CD4-positive, alpha-beta T cell treated with Interleukin-4 for 1 hour (primary cell): ENCODE results near the gene SNAI1.
"Not testable (repeated sequence)": the region's sequence is repeated elsewhere in the genome, so short reads cannot be mapped to it uniquely, and the experiment has no call there.

ENCODE experiments used
- DNase-seq, 2 donors: peaks; one replicate each; pipeline ENCODE4 v3.0.0-alpha.2; 2020 to 2022

The SNAI1 gene

DNA sequence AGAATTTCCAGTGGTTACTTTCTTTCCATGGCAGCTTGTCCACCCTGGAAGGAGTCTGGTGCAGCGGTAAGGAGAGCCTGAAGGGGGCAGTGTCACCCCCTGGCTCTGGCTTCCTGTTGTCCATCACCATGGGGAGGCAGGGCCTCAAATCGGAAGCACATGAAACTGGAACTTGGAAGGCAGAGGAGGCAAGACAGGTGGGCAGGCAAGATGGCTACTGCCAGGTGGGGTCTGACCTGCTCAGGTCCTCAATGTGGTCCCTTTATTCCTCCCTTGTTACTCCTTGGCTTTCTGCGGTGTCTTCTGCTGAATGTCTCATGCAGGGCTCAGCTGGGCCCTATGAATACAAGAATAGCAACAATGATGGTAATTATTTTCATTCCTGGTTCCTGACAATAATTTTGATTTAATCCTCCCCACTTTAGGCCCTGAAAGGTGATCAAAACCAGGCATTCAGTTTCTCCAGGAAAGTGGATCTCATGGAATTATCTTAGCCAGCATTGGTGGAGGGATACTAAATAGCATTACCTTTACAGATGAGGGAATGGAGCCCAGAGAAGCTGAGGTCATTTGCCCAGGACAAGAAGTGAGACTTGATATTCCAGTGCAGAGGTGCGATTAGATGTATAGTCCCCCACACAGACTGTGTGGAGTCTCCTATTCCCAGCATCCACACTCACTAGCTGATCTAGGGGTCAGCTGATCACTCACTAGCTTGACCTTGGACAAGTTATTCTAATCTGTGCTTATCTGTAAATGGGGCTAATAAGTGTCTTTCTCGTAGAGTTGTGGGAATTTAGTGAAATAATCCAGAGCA is 17.6 kb upstream of the SNAI1 start:
- DNase-seq, result peak in 1 of 2 donors; percentile 12

DNA sequence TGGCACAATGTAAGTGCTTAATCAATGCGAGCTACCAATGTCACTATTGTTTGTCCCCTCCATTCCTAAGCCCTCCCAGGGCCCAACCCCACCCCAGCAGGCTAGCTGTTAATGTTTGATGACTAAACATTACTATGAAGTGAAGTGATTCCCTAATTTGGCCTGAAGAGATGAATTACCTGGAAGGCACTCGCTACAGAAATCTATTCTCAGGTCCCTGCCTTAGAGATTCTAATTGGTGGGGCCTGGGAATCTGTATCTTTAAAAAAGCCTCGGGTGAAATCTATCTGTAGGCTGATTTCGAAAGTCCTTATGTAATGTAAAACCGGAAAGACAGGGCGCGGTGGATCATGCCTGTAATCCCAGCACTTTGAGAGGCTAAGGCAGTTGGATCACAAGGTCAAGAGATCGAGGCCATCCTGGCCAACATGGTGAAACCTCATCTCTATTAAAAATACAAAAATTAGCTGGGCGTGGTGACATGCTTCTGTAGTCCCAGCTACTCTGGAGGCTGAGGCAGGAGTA is 16.9 kb upstream of the SNAI1 start:
- DNase-seq, result no peak

DNA sequence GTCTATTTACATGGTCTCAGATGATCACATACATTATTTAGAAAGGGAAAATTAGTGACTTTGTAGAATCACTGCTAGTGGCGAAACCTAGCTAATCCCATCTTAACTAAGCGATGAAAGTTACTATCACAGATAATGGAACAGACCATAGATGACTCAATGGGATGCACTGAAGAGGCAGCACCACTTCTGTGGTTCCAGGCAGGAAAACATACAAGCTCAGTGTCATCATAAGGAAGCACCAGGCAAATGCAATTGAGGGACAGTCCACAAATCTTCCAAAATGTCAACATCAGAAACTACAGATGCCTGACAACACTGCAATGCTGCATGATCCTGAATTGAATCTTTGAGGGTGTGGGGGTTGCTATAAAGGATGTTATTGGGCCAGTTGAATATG is 15.9 kb upstream of the SNAI1 start:
- no peak for DNase-seq

DNA sequence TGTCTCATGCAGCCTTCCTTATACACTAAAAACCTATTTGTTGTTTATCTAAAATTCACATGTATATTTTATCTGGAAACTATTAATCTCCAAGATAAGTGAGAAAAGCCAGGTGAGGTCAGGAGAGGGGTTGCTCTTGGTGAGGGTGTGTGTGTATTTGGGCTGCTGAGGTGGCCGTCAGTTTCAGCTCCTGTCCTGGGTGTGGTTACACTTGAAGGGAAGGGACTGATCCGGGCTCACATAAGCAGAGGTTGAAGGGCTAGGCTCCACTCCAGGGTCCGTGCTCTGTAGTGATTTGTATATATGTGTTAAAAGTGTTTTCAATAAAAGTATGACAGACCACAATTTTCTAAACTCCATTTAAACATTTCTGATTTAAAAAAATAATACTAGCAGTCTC is 13.5 kb upstream of the SNAI1 start:
- no peak for DNase-seq

DNA sequence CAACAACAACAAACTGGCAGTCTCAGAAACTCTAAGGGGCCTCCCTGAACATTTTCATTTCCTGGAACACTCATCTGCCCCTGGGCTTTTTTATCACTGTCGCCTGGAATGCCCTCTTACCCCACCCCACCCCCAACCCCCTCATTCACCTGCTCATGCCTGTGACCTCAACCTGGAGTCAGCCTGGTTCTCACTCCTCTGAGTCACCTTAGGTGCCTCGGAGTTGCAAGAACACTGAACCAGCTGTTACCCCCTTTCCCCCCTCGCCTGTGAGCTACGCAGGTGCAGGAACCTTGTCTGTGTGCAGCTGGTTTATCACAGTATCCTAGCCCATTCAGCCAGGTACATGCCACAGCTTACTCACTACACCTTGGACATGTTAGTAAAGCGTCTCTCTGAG is 12.8 kb upstream of the SNAI1 start:
- no peak for DNase-seq

DNA sequence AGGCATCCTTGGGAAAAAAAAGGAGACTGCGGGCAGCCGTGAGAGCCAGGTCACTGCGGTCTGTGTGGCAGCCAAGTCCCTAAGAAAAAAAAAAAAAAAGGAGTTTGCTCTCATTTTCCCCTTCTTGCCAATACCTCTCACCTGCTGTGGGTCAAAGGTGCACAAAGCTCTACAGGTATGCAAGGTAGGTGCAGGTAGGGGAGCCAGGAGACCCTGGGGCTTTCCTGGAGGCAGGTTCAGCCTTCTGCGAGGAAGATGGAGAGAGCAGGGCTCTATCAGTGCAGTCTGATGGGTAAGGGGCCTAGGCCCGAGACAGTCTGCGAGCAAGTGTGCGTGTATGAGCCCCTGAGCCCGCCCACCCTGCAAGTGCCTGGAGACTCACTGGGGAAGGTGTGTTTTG is 12.3 kb upstream of the SNAI1 start:
- DNase-seq, result no peak

DNA sequence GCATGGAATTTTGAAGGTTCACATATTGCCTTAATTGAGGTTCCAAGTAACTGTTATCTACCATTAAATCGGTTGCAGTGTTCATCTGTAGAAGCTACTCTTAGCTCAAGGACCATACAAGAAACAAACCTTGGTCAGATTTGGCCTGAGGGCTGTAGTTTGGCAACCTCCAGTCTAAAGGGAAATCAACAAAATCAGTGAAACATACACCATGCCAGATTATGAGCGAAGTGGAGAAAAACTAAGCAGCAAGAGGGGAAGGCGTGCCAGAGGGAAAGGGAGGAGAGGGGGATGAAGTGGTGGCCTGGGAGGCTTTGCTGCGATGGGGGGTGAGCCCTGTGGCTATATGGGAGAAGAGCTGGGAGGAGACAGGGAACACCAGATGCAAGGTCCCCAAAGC is 8.8 kb upstream of the SNAI1 start:
- no peak for DNase-seq

DNA sequence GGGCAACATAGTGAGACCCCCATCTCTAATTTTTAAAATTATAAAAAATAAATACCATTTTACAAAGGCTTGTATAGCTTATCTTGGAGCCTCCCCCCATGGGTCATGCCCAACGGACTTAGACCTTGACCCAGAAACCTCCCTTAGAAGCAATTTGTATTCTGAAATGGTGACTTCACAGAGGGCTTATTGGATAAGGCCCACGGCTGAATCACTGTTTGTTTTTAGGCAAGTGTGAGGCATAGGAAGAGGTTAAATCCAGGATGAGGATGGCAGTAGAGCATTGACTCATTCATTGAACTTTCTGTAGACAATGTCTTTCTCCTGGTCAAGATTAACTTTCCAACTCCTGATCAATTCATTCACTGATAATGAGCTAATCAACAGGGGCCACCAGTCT is 6.2 kb upstream of the SNAI1 start:
- DNase-seq, result no peak

DNA sequence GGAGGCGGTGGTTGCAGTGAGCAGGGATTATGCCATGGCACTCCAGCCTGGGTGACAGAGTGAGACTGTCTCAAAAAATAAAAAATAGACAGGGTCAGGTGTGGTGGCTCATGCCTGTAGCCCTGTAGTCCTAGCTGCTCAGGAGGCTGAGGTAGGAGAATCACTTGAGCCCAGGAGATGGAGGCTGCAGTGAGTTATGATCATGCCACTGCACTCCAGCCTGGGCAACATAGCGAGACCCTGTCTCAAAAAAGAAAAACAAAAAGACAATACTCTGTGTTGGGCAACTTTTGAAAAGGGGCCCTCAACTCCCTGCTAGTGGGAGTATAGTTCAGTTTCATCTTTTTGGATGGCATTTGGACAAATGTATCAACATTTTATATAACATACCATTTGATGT is 5.0 kb upstream of the SNAI1 start:
- DNase-seq, result not testable (repeated sequence)

DNA sequence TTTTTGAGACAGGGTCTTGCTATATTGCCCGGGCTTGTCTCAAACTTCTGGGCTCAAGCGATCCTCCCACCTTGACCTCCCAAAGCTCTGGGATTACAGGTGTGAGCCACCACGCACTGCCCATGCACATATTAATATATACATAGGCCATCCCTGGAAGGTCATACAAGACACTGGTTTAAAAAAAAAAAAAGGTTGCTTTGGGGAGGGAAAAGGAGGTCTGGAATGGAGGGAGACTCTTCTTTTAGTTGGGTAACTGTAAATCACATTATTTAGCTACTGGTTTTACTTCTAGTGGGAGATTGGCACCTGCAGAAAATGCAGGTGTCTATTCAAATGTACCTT is 4.1 kb upstream of the SNAI1 start:
- no peak for DNase-seq

DNA sequence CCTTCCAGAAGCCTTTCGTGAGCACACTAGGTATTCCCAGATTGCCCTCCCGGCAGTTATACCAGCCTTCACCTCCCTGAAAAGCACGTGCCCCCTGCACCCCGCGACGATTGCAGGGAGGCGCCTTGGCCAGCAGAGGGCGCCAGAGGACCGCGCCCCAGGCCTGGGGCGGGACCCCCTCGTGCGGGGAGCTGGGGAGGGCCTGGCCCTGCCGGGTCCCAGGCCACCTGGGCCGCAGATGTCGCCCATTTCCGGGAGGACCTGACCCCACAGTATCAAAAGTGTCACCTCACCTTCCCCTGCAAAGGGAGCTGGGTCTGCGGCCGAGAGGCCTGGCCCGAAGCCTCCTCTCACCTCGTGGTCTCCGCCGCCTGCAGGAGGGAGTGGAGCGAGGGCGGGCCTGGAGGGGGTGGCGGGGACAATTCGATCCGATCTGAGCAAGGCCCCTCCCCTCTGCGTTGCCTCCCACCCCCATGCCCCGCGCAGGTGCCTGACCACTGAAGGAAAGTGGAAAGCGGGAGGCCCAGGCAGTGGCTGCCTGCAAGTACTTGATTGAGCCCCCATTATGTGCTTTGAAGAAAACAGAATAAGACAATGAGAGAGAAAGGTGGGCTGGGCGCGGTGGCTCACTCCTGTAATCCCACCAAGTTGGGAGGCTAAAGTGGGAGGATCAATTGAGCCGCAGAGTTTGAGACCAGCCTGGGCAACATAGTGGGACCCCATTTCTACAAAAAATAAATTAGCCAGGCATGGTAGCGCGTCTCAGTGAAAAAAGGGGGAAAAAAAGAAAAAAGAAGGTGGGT is 3.5 kb upstream of the SNAI1 start:
- DNase-seq, result peak; percentile 58 to 64

DNA sequence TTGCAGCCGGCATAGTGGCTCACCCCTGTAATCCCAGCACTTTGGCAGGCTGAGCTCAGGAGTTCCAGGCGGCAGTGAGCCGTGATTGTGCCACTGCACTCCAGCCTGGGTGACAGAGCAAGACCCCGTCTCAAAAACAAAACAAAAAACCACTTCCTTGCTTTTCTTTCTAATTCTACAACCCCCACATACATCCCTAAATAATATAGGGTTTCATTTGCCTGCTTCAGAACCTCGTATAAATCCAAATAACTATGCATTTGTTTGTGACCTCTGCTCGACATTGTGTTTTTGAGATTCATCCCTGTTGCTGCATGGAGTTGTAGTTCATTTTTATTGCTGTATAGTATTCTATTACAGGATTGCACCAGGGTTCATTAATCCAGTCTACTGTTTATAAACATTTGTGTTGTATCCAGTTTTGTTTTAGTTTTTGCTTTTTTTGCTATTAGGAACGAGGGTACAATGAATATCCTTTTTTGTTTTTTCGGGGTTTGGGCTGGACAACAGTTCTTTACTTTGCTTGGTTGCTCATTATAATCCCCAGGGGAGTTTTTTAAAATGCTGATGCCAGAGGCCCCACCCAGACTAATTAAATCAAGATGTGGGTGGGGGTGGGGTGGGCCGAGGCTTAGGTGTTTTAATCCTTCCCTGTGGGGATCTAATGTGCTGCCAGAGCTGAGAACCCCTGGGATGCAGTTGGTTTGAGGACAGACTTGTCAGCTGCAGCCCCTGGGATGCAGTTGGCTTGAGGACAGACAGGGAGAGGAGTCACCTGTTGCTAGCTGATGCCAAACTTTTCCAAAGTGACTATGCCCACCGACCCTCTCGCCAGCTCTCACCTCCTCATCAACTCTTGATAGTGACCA is 2.4 kb upstream of the SNAI1 start:
- no peak for DNase-seq

DNA sequence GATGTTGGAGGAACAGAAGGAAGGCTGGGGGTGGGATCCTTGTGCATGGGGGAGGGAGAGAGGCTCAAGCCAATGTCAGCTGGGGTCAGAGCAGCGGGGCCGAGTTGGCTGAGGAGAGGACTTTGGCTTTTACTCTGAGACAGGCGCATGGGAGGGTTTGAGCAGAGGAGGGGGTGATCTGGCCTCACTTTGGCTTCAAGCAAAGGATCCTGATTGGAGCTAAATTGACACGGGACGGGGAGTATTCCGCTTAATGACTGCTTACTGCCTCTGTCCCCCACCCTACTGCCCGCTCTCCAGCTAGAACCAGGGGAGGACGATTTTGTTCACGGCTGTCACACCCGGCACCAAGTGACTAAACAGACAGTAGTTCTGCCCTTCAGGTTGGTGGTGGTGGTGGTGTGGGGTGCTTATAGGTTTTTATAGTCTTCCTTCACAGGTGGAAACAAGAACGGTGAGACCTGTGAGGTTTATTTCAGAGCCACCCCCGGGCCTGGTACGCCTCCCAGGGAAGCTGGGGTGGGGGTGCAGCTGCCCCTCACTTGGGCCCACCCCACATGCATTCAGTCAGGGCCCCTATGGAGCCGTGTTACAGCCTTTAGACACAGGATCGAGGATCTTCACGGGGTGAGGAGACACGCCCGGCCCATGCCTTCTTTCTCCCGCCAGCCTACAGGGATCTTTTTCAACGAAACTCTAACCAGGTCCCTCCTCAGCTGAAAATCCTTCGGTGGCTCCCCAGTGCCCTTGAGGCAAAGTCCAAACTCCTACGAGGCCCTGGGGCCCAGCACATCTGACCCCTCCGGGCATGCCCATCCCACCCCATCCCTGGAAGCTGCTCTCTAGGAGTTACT is 1.3 kb upstream of the SNAI1 start:
- no peak for DNase-seq

DNA sequence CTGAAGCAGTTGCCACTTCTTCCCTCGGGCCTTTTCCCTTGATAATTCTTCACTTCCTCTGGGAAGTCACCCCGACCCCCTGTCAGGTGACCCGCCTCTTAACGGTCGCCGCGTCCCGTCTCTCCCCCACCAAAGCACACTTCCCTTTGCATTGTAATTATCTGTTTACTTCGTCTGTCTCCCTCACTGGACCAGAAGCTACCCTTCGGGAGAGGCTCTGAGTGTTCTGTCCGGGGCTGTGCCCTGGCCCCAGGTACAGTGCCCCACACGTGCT is 771 bp upstream of the SNAI1 start:
- DNase-seq, result no peak

DNA sequence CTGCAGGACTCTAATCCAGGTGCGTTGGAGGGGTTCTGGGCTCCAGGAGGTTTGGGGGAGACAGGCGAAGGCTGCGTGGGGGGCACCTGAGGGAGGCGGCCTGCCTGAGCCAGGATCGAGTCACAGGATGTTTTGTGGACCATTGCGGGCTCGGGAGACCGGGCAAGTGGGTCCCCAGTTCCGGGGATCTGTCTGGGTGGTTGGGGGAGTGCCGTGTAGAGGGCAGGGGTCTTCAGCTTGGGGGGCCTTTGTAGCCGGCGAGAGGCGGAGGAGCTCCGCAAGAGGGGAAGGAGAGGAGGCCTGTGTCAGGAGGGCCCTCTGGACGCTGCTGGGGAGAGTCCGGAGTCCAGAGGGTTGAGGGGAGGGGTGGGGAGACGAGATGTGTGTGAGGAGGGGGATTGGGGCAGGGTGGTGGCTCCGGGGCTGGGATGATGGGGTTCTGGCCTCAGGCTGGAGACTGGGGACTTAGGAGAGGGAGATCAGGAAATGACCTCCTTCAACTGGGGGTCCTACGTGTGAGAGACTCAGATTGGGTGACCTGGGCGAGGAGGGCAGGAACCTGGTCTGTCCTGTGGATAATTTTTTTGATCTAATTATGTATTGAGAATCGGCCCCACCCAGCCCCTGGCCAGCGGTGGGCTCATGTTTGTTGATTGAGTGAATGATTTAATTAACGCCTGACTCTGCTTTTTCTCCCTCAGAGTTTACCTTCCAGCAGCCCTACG is 505 bp downstream of the SNAI1 start:
- DNase-seq, result no peak

DNA sequence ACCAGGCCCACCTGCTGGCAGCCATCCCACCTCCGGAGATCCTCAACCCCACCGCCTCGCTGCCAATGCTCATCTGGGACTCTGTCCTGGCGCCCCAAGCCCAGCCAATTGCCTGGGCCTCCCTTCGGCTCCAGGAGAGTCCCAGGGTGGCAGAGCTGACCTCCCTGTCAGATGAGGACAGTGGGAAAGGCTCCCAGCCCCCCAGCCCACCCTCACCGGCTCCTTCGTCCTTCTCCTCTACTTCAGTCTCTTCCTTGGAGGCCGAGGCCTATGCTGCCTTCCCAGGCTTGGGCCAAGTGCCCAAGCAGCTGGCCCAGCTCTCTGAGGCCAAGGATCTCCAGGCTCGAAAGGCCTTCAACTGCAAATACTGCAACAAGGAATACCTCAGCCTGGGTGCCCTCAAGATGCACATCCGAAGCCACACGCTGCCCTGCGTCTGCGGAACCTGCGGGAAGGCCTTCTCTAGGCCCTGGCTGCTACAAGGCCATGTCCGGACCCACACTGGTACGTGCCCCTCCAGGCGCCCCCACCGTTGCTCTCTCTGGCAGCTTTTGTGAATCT is 1.1 kb downstream of the SNAI1 start:
- no peak for DNase-seq

DNA sequence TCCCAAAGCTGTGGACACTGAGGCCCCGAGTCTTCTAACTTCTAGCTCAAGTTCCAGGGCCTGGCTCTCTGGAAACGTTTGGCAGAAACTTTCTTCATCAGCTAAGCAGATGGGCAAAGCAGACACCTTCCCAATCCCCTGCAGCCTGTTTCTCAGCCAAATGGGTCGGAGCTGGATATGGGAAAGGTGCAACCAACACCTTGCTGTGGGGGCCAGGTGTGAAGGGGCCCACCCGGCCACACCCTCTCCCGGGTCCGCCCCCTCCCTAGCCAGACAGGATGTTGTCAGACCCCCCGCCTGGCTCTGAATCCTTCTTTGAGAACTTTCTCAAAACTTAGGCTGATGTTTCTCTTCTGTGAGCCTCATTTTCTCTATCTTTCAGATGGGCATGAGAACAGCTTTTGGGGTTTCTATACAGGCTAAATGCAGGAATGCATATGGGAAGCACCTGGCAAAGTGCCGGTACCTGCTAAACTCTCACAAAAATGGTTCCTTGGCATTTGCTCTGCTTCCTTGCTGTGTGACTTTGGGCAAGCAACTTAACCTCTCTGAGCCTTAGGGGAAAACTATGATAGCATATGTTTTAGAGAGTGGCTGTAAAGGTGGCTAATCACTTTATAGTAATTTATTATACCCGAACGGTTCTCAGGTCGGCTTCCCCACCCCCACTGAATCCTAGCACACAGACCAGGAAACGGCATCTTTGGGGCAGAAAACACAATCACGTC is 1.8 kb downstream of the SNAI1 start:
- no peak for DNase-seq

DNA sequence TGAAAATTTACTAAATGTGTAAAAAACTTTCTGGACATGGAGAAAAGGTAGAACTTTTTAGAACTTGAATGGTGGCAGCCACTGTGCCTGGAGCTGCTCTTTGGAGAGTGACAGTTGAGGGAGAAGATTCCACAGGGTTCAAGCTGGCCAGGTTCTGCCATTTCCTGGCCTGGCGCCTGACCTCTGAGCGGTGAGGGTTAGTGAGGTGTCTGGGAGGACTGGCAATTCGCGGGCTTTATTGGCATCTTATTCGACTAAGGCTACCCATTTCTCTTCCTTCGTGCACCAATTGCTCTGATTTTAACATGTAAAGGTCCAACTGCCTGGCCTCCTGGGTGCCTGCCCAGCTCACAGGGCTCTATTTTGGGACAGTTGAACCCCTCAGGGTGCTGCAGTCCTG is 2.4 kb downstream of the SNAI1 start:
- no peak for DNase-seq

DNA sequence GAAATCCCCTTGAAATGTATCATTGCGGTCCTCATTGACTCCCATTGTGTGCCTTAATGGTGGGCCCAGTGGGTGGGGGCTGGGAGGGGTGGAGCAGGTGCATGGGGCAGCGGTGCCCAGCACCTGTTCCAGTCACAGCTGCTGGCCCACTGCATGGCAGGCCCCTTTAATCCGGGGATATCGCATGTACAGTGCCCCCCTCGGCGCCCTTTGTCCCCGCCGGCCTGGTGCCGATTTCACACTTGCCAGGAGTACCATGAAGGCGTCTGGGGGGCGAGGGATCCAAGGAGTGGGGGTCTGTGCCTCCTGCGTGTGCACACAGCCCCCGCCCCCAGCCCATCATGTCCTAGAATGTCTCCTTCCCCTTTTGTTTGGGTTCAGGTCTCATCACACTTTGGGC is 2.8 kb downstream of the SNAI1 start:
- no peak for DNase-seq

DNA sequence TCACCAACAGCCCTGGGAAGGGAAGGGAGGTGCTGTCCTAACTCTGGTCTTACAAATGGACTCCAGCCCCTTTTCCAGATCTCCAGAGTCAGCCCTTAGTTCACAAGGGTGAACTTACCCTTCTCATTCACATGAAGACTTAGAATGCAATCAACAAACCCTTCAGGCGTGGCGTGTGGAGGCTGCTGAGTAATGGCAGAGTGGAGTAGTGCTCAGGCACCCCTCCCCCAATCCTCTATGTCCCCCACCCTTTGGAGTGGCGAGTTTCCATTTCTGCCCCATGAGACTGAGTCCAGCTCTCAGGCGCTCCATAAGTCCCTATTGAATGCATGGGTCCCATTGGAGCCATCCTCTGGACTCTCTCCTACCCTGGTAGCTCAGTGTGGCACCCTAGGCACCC is 3.3 kb downstream of the SNAI1 start:
- no peak for DNase-seq
